Sigmoid colon (tissue), 7 donors: ENCODE data around the gene TAX1BP3. TPM values are rescaled to one million over a fixed set of nuclear protein-coding genes. Genes with fewer than 3 reads are reported as not detected.

Experiments used
- DNase-seq: peaks from one replicate; pipeline ENCODE4 v3.0.0-alpha.2; 2019
- H3K27ac ChIP-seq, 4 donors: fragments of 200-600 bp; sonication (generic); one replicate each; pipeline ENCODE4 v1.5.1; 2016 to 2019; ENCODE audit warnings: mild to moderate bottlenecking in 1 of 4
- H3K27me3 ChIP-seq, 3 donors: fragments of 200-600 bp; sonication (generic); one replicate each; pipeline ENCODE4 v1.5.1; 2019; ENCODE audit warnings: mild to moderate bottlenecking in 1 of 3
- H3K36me3 ChIP-seq, 4 donors: fragments of 200-600 bp; sonication (generic); one replicate each; pipeline ENCODE4 v1.5.1; 2016 to 2019
- H3K4me1 ChIP-seq, 4 donors: fragments of 200-600 bp; sonication (generic); one replicate each; pipeline ENCODE4 v1.5.1; 2017 to 2019
- H3K4me3 ChIP-seq, 4 donors: fragments of 200-600 bp; sonication (generic); one replicate each; pipeline ENCODE4 v1.5.1; 2017 to 2019; ENCODE audit warnings: mild to moderate bottlenecking in 2 of 4, moderate library complexity in 1 of 4
- H3K9me3 ChIP-seq, 4 donors: fragments of 200-600 bp in 3 of 4; sonication (generic) in 3 of 4; one replicate each; pipeline versions ENCODE4 v1.5.1 to v1.6.1; 2013 to 2019
- CTCF ChIP-seq, 4 experiments: fragments of 450-650 bp in 3 of 4; fragments of 200-600 bp in 1 of 4; IDR thresholded peaks; one replicate each; pipeline ENCODE4 v1.5.1; 2016 to 2019; ENCODE audit warnings: antibody characterized with exemption in 4 of 4, mild to moderate bottlenecking in 3 of 4, moderate library complexity in 2 of 4
- EP300 ChIP-seq, 4 donors: sonication (generic); formaldehyde crosslinking; IDR thresholded peaks; one replicate each; pipeline ENCODE4 v1.6.1; 2017; ENCODE audit warnings: antibody characterized with exemption in 4 of 4
- POLR2A ChIP-seq, 2 donors: fragments of 450-650 bp; IDR thresholded peaks; one replicate each; pipeline ENCODE4 v1.6.1; 2016; ENCODE audit warnings: antibody characterized with exemption in 2 of 2, mild to moderate bottlenecking in 2 of 2, moderate library complexity in 2 of 2
- POLR2AphosphoS5 ChIP-seq, 4 donors: sonication (generic); formaldehyde crosslinking; IDR thresholded peaks; one replicate each; pipeline ENCODE4 v1.6.1; 2017; ENCODE audit warnings: antibody characterized with exemption in 4 of 4
- WGBS, 2 donors: extraction: QIAGEN DNeasy Blood & Tissue Kit; methylation state at CpG; one replicate each; pipeline ENCODE4 v1.1.7; 2013; 5-methylcytosine and 5-hydroxymethylcytosine counted together
- intact Hi-C: fragments of 100-400 bp; cut with DNase I; formaldehyde crosslinking; loops from one replicate; pipeline ENCODE4 v1.15.1; 2023
- polyA plus RNA-seq, 3 donors: library from polyadenylated mRNA; stranded (reverse); fragments of 200-250 nt; gene quantifications; one replicate each; pipeline ENCODE4 v1.2.3, GENCODE V29; 2013
- total RNA-seq, 4 donors: library from RNA; depleted of rRNA; stranded (reverse); fragments of >200 nt; gene quantifications; one replicate each; pipeline ENCODE4 v1.1.0, GENCODE V29; 2016
- donor health status: healthy with polysubstance abuse.
- donor health status: Bipolar disorder and iron deficiency.
- donor health status: healthy.

The TAX1BP3 gene
- total and polyA plus RNA-seq, 7 donors, result 58.1 to 363 (median 92.0) TPM

- Histone ChIP-seq H3K27ac (peak overlapping the region in 3 of 4 donors; percentile 77 to 89 (median 85)), H3K4me1 (peaks cover 0 to 36% (median 28%) of the 10 kb centered on the region in 4 donors), H3K9me3 (no peaks in the 10 kb centered on the region), H3K36me3 (peaks cover 0 to 21% (median 7%) of the 10 kb centered on the region in 4 donors), H3K27me3 (no peaks in the 10 kb centered on the region), H3K4me3 (no peak overlapping the region)
- intact Hi-C loops, result no loop called here
- WGBS, 2 donors, result 88 to 90% methylated on average over 42 of the region's 42 CpGs
- TF ChIP-seq CTCF (IDR thresholded peaks at IDR 0.05), result no peak
- no peak for DNase-seq
These were observed 10.2 kb downstream of the TAX1BP3 start for GRCh38 chr17:3657874-3658783.

- Histone ChIP-seq H3K27ac (no peak overlapping the region), H3K36me3 (peaks cover 0 to 16% (median 4%) of the 10 kb centered on the region in 4 donors), H3K4me1 (peaks cover 0 to 36% (median 28%) of the 10 kb centered on the region in 4 donors), H3K4me3 (no peak overlapping the region), H3K27me3 (no peaks in the 10 kb centered on the region), H3K9me3 (no peaks in the 10 kb centered on the region)
- intact Hi-C loops, result no loop called here
- TF ChIP-seq EP300 (IDR thresholded peaks at IDR 0.05), result no peak
- no peak for TF ChIP-seq POLR2AphosphoS5 (IDR thresholded peaks at IDR 0.05)
- no peak for TF ChIP-seq CTCF (IDR thresholded peaks at IDR 0.05)
- no peak for TF ChIP-seq POLR2A (IDR thresholded peaks at IDR 0.05)
- 86 to 92% methylated on average over 7 of the region's 7 CpGs for WGBS, 2 donors
- no peak for DNase-seq
These were observed 10.8 kb downstream of the TAX1BP3 start for GRCh38 chr17:3657588-3657869.

- TF ChIP-seq CTCF (IDR thresholded peaks at IDR 0.05) (no peak), POLR2A (IDR thresholded peaks at IDR 0.05) (no peak), POLR2AphosphoS5 (IDR thresholded peaks at IDR 0.05) (no peak), EP300 (IDR thresholded peaks at IDR 0.05) (no peak)
- Histone ChIP-seq H3K36me3 (peaks cover 0 to 10% (median under 1%) of the 10 kb centered on the region in 4 donors), H3K27me3 (no peaks in the 10 kb centered on the region), H3K27ac (no peak overlapping the region), H3K4me1 (peaks cover 0 to 36% (median 28%) of the 10 kb centered on the region in 4 donors), H3K9me3 (no peaks in the 10 kb centered on the region), H3K4me3 (no peak overlapping the region)
- DNase-seq, result no peak
- WGBS, 2 donors, result 86 to 88% methylated on average over 16 of the region's 16 CpGs
- intact Hi-C loops, result no loop called here
These were observed 11.4 kb downstream of the TAX1BP3 start for GRCh38 chr17:3656755-3657587.

GRCh38 chr17:3656353-3656752 lies 12.0 kb downstream of the TAX1BP3 start:
- Histone ChIP-seq H3K4me1 (peaks cover 0 to 36% (median 28%) of the 10 kb centered on the region in 4 donors), H3K36me3 (peaks cover 0 to 4% (median 0%) of the 10 kb centered on the region in 4 donors), H3K9me3 (no peaks in the 10 kb centered on the region), H3K27me3 (no peaks in the 10 kb centered on the region), H3K4me3 (no peak overlapping the region), H3K27ac (no peak overlapping the region)
- WGBS, 2 donors, result 92% methylated on average over 16 of the region's 16 CpGs
- TF ChIP-seq EP300 (IDR thresholded peaks at IDR 0.05) (no peak), POLR2A (IDR thresholded peaks at IDR 0.05) (no peak), POLR2AphosphoS5 (IDR thresholded peaks at IDR 0.05) (no peak), CTCF (IDR thresholded peaks at IDR 0.05) (no peak)
- no peak for DNase-seq
- intact Hi-C loops, result no loop called here
